ENCODE data around the gene PEG3. TPM values are rescaled to one million over a fixed set of nuclear protein-coding genes. Genes with fewer than 3 reads are reported as not detected.

Gene PEG3
- total RNA-seq (2014; rRNA removed; shearing (Covaris generic)): 0.11 and 0.26 TPM in 2 replicates

GRCh38 chr19:56840451-56841192 lies at the start of gene PEG3, which contains the start of gene ZIM2:
PEG3 (minus strand) TSS chr19:56840726; CDS start chr19:56824655, 16,071 bp downstream.
ZIM2 (minus strand) TSS chr19:56840726; CDS start chr19:56824277, 16,449 bp downstream.

Small RNA genes within 50 kb of the gene (small RNA-seq; reads per million reads assigned to genes)
- not detected for gene AC006115.2

Other genes starting within 250 kb of the PEG3 start
- 3.1 and 3.5 TPM in 2 replicates for gene ZNF71, start 245.4 kb downstream of the PEG3 start, total RNA-seq (2014; rRNA removed; shearing (Covaris generic))
- not detected in 2 replicates for gene SMIM17, start 197.6 kb downstream of the PEG3 start, total RNA-seq (2014; rRNA removed; shearing (Covaris generic))
- 0.98 and 2.0 TPM in 2 replicates for gene ZNF835, start 169.0 kb downstream of the PEG3 start, total RNA-seq (2014; rRNA removed; shearing (Covaris generic))
- not detected in 2 replicates for gene ZIM2, start within 50 bp of the PEG3 start, total RNA-seq (2014; rRNA removed; shearing (Covaris generic))

All from A375 (cell line).